Measurements from ENCODE around the gene FCHSD2.
"Not testable (repeated sequence)": the region's sequence is repeated elsewhere in the genome, so short reads cannot be mapped to it uniquely, and the experiment has no call there.

FCHSD2 gene

DNA sequence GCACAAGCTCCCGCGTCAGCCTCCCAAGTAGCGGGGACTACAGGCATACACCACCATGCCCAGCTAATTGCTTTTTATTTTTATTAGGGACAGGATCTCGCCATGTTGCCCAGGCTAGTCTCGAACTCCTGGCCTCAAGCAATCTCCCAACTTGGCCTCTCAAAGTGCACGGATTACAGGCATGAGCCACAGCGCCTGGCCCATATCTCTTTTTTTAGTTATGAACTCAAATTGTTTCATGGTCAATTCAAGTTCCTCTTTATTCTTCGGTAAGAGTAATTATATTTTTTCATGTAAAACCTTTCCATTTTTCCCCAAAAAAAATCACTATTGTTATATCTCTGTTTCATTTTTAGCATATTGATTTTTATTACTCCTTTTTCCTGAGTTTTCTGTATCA is 25.5 kb downstream of the FCHSD2 start:
- no peak for DNase-seq

DNA sequence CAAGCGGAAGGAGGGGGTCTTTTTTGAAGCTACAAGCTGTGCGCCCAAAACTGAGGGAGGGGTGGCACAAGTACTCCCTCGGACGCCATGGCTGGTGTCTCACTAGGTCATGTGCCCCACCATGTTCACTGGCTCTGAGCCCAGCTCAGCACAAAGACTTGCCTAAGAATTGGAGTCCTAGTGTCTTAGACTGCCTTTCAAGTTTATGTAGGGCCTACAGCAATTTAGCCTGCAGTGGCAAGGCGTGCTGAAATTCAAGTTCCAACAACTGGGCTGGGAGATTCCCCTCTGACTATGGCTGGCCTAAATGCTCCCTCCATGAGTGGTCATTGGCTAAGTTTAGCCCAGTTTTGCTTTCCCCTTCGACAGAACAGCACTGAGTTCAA is 27.3 kb downstream of the FCHSD2 start:
- DNase-seq: no peak

DNA sequence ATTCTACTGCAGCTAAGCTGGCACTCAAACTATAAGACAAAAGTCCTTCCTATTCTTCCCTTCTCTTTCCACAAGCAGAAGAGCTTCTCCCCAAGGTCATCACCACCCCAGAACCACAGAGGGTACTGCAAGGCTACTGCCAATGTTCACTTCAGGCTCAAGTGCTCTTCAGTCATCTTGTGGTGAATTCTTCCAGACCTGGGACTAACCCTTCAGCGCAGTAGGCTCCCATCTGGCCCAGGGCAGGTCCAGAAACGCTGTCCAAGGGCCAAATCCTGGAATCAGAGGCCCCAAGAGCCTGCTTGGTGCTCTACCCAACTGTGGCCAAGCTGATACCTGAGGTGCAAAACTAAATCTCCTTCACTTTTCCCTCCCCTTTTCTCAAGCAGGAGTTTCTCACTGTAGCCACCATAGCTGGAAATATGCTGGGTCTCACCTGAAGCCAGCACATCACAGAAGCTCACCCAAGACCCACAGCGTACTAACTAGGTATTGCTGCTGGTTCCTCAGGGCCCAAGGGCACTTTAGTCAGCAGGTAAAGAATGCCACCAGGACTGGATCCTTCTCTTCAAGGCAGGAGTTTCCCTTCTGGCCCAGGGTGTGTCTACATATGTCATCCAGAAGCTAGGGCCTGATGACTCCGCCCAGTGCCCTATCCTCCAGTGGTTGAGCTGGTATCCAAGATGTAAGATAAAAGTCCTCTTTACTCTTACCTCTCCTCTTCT is 27.8 kb downstream of the FCHSD2 start:
- DNase-seq: no peak

DNA sequence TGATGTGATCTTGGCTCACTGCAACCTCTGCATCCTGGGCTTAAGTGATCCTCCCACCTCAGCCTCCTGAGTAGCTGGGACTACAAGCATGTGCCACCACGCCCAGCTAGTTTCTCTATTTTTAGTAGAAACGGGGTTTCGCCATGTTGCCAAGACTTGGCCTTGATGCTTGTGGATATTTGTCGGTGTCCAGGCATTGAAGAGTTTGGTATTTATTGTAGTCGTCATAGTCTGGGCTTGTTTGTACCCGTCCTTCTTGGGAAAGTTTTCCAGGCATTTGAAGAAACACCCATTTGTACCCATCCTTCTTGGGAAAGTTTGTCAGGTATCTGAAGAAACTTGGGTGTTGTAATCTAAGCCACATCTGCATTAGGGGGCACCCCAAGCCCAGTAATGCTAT is 28.7 kb downstream of the FCHSD2 start:
- DNase-seq: no peak

DNA sequence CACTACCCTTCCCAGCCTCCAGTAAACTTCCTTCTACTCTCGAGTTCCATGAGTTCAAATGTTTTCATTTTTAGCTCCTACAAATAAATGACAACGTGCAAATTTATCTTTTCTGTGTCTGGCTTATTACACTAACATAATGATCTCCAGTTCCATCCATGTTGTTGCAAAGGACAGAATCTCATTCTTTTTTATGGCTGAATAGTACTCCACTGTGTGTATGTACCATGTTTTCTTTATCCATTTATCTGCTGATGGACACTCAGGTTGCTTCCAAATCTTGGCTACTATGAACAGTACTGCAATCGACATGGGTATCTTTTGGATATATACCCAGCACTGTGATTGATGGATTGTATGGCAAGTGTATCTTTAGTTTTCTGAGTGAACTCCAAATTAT is 34.5 kb downstream of the FCHSD2 start:
- DNase-seq: no peak

DNA sequence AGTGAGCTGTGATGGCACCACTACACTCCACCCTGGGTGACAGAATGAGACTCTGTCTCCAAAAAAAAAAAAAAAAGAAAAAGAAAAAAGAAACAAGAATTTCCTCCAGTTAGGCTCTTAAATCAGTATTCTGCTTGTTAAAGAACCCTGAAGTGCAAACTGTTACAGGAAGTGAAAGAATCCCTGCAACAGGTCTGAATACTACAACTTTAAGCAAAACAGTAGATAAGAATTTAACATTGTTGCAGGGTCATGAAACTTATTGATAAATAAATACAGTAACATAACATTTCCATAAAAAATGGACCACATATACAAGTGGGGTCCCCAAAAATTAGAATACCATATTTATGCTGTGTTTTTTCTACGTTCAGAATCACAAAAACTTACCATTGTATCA is 35.8 kb downstream of the FCHSD2 start:
- DNase-seq: no peak

DNA sequence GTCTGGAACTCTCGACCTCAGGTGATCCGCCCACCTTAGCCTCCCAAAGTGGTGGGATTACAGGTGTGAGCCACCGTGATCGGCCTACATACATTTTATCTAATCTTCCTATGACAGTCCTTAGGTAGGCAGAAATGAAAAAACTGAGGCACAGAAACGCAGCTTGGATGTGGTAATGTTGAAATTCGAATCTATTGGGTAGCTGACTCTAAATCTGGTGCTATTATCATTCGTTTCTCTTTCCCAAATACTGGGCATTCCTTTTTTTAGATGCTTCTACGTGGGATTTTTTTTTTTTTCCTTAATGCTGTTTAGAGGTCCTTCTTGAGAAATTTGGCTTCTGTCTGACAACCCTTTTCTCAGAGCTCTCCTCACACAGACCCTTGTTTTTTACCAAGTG is 41.5 kb downstream of the FCHSD2 start:
- DNase-seq: no peak

DNA sequence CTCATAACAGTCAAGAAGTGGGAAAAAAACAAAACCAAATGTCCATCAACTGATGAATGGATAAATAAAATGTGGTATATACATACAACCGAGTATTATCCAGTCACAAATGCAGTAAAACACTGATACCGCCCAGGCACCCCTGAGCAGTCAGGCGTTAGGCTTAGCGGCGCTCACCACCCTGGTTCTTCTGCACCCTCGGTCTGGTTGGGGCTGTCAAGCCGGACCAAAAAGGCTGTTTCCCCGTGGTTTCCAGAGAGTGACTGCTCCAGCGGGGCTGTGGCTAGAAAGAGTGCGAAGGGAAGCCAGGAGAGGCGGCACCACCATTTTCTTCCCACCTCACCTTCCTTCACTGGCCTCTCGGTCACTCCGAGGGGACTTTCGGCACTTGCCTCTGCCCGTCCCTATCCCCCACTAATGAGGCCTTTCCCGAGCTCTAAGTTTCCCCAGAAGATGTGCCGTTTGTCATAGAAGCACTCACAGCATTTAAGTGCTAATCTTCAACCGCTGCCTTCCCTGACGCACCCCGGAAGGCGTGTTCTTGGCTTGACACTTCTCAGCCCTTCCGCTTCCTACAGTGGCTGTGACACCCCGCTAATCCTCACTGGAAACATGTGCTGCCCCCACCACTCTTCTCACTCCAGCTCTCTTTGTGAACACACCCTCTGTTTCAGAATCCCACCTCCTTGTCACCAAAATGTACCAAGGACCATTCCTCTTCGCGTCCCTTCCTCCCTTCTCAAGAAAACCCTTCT is 42.4 kb downstream of the FCHSD2 start:
- no peak for DNase-seq

DNA sequence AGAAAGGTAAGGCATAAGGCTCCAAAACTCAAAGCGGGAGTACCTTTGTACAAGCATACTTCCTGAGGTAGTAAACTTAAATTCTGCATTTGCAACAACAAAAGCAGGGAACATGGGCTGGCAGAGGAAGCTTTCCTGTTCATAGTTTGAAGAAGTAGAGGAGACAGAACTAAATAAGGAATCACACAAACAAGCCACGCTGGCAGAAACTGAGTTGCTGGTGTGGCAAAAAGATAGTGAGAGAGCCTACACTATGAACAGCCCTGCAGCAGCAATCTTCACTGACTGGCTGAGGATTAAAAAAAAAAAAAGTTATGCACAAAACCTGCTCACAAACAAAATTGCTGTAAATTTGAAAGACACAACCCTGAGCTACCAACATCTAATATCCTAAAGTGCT is 46.5 kb downstream of the FCHSD2 start:
- no peak for DNase-seq

DNA sequence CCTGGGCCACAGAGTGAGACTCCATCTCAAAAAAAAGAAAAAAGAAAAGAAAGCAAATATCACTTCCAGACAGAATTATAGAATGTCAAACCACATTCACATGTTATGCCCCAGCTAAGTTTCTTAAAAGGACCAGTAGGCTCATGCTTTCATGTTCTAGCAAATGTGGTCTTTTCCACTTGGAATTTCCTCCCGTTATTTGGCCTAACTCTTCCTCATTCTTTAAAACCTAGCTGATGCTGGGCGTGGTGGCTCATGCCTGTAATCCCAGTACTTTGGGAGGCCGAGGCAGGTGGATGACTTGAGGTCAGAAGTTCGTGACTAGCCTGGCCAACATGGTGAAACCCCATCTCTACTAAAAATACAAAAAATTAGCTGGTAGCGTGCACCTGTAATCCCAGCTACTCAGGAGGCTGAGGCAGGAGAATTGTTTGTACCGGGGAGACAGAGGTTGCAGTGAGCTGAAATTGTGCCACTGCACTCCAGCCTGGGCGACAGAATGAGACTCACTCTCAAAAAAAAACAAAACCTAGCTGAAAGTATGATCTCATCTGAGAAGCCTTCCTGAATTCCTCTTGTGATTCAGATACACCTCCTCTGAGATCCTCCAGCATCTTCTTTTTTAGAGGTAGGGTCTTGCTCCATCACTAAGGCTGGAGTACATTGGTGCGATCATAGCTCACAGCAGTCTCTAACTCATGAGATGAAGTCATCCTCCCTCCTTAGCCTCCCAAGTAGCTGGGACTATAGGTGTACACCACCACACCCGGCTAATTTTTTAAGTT is 50.4 kb downstream of the FCHSD2 start:
- no peak for DNase-seq

DNA sequence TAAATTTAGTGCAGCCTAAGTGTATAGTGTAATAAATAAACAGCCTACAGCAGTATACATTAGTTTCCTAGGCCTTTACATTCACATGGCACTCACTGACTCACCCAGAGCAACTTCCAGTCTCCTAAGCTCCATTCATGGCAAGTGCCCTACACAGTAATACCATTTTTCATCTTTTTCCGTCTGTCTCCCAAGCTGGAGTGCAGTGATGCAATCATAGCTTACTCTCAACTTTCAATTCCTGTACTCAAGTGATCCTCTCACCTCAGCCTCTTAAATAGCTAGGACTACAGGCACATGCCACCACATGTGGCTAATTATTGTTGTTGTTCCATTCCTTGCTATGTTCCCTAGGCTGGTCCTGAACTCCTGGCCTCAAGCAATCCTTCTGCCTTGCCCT is 54.4 kb downstream of the FCHSD2 start:
- no peak for DNase-seq

DNA sequence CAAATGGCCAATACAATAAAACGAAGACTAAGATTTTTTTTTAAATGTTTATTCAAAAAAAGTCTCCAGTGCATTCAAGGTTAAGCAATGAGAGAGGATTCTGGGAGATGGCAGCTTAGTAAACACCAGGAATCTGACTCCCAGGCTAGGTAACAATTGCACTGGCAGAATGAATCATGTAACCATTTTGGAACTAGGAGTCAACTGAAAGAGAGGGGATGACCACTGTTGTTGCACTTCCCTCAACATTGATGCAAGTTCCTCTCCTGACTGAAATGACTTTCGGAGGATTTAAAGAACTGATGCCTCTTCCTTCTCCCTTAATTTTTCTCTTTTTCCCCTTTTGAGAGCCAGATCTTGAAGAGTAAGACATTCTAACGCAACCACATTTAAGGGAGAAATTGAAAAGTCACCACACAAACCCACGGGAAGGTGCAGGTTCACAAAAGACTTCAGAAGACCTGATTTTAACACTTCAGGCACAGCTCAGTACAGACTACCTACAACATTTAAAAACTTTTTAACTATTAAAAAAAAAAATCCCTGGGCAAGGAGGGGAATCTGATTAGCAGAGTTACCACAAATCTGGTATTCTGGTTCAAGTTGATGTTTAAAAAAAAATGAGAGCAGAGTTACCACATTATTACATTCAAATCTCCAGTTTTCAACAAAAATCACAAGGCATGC is 56.8 kb downstream of the FCHSD2 start:
- no peak for DNase-seq

DNA sequence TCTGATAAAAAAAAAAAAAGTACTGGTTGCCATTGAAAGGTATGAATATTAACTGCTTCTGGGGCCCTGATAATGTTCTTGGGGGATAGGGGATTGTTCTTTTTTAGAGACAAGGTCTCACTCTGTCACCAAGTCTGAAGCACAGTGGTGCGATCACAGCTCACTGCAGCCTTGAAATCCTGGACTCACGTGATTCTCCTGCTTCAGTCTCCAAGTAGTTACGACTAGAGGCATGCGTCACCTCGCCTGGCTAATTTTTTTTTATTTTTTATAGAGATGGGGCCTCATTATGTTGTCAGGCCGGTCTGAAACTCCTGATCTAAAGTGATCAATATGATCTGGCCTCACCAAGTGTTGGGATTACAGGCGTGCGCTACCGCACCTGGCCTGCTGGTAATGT is 63.5 kb downstream of the FCHSD2 start:
- DNase-seq: no peak

DNA sequence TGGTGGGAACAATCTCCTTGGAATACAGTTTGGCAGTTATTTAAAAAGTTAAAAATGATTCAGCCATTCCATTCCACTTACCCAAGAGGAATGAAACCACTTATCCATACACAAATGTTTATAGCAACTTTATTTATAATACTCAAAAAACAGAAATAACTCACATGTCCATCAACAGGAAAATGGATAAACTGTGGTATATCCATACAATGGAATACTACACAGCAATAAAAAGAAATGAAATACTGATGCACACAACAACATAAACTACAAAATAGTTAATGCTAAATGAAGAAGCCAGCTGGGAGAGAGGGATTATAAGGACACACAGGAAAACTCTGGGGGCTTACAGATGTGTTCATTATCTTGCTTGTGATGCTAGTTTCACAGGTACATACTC is 64.7 kb downstream of the FCHSD2 start:
- no peak for DNase-seq

DNA sequence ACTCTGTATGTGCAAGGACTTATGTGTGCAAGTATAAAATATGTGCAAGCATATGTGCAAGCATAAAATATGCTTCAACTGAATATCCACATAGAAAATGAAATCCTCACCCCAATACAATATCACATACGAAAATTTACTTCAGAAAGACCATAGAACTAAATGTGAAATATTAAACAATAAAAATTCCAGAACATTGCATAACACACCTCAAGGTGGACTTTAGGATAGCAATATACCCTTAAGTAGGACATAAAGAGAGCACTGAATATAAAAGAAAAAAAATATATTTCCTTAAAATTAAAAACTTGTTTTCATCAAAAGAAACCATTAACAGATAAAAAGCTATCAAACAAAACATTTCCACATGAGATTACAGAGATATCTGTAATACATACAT is 67.8 kb downstream of the FCHSD2 start:
- DNase-seq: no peak

DNA sequence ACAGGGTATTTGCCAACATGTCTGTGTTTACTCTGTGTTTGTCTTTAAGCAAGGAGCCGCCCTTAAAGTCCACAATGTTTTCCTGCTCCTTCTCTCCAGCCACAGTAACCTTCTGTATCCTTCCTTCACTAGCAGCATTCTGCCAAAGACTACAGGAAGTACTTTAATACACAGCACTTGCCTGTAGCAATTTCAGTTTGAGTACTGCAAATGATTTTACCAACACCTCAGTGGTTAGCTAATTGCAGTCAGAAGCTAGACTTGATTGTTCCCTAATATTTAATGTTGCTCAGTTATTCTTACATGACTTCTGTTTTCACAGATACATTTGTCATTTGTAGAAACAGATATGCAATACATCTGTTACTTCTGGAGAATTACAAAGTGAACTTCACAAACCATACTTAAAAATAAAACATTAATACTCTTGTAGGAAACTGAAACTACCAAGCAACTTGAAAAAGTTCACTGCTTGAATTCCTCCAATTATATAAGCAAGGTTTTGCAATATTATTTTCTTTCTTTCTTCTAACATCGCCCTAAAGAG is 69.1 kb downstream of the FCHSD2 start:
- DNase-seq: peak in 1 of 5 donors; percentile 47

DNA sequence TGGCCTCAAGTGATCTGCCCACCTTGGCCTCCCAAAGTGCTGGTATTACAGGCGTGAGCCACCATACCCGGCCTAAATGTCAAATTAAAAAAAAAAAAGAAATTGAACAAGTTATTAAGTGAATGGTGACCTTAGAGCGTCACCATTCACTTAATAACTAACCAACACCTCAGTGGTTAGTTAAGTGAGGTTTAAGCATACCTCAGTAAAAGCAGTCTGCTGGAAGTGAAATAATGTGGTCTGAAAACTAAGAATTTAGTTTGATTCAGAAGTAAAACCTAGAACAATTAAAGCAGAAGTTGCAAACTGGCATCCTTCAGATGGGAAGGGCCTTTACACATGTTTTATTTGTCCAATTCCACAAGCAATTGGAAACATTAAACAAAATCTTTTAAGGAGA is 71.5 kb downstream of the FCHSD2 start:
- no peak for DNase-seq

DNA sequence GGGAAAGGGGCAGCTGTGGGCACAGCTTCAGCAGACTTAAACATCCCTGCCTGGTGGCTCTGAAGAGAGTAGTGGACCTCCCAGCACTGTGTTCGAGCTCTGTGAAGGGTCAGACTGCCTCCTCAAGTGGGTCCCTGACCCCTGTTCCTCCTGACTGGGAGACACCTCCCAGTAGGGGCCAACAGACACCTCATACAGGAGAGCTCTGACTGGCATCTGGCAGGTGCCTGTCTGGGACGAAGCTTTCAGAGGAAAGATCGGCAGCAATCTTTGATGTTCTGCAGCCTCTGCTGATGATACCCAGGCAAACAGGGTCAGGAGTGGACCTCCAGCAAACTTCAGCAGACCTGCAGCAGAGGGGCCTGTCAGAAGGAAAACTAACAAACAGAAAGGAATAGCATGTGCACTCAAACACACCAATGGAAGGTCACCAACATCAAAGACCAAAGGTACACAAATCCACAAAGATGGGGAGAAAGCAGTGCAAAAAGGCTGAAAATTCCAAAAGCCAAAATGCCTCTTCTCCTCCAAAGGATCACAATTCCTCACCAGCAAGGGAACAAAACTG is 80.2 kb downstream of the FCHSD2 start:
- DNase-seq: not testable (repeated sequence)

DNA sequence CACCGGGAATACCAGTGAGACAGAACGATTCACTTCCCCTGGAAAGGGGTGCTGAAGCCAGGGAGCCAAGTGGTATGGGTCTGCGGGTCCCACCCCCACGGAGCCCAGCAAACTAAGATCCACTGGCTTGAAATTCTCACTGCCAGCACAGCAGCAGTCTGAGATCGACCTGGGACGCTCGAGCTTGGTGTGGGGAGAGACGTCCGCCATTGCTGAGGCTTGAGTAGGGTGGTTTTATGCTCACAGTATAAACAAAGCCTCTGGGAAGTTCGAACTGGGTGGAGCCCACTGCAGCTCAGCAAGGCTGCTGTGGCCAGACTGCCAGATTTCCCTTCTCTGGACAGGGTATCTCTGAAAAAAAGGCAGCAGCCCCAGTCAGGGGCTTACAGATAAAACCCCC is 80.7 kb downstream of the FCHSD2 start:
- DNase-seq: not testable (repeated sequence)

DNA sequence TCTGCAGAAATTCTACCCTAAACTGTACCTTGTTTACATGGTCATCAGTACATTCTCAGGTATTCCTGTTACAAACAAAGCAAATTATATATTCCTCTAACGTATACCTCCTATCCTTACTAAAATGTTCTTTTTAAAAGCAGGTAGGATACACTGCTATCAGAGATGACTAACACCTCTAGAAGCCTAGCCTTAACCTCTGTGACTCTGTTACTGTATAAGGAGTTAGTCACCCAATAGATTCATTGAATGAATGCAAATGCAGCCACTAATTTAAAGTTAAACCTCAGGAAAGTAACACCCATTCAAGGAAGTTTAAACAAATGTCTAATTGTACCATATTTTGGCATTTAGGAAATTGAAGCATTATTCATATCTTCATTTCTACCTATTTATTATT is 82.2 kb downstream of the FCHSD2 start:
- no peak for DNase-seq

DNA sequence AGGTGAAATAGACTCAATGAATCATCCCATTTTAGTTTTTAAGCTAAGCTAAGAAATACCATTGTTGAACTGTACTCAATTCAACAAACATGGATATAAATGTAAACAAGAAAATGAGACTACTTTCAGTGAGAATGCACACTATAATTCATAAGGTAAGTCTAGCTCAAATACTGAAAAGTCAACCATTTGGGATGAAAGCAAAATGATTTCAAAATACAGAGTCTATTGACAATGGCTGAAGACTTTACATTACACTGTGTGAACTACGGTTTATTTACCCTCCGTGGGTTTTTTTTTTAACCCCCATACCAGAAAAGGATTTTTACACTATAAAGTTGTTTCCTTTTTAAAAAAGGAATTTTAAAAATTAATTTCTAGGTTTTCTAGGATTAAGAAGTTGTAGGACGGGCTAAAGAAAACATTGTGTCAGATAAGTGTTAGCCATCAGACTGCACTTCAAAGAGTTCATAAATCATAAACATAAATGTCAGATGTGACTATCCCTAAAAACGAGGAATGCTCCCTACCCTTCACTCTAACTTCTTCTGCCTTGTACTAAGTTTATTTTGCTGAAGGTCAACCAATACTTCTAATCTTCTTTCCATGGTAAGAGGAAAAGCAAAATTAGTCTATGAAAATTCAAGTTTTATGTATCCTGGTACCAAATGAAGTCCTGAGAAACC is 83.0 kb downstream of the FCHSD2 start:
- DNase-seq: no peak
